ENCODE measurements around the gene KCNN2.
A peak's percentile ranks its signal among the peaks of the same experiment; 100 is the strongest.

The KCNN2 gene

GRCh38 chr5:114361724-114362196, at the start of gene KCNN2:
Gene KCNN2, plus strand, starts transcription at chr5:114362070. Its CDS starts 70 bp downstream, at chr5:114362140.
- DNase-seq: peak; percentile 23 to 93 (median 84)

- DNase-seq: no peak
These were observed 49.2 kb upstream of the KCNN2 start for GRCh38 chr5:114312658-114313057.

GRCh38 chr5:114314061-114314460, 47.8 kb upstream of the KCNN2 start:
- DNase-seq: no peak

GRCh38 chr5:114316167-114316566, 45.7 kb upstream of the KCNN2 start:
- no peak for DNase-seq

GRCh38 chr5:114317751-114318150, 44.1 kb upstream of the KCNN2 start:
- DNase-seq: no peak

- DNase-seq: no peak
These were observed 42.6 kb upstream of the KCNN2 start for GRCh38 chr5:114319236-114319635.

GRCh38 chr5:114319821-114320220, 42.0 kb upstream of the KCNN2 start:
- no peak for DNase-seq

GRCh38 chr5:114324282-114324681, 37.6 kb upstream of the KCNN2 start:
- DNase-seq: no peak

GRCh38 chr5:114325541-114325940, 36.3 kb upstream of the KCNN2 start:
- DNase-seq: no peak

- no peak for DNase-seq
These were observed 34.4 kb upstream of the KCNN2 start for GRCh38 chr5:114327474-114327873.

- DNase-seq: no peak
These were observed 33.9 kb upstream of the KCNN2 start for GRCh38 chr5:114327987-114328386.

GRCh38 chr5:114330916-114331531, 30.8 kb upstream of the KCNN2 start:
- DNase-seq: no peak

GRCh38 chr5:114332493-114332892, 29.4 kb upstream of the KCNN2 start:
- no peak for DNase-seq

GRCh38 chr5:114332925-114333324, 28.9 kb upstream of the KCNN2 start:
- DNase-seq: no peak

GRCh38 chr5:114335391-114335790, 26.5 kb upstream of the KCNN2 start:
- DNase-seq: no peak

- DNase-seq: no peak
These were observed 22.8 kb upstream of the KCNN2 start for GRCh38 chr5:114339108-114339507.

- DNase-seq: no peak
These were observed 15.7 kb upstream of the KCNN2 start for GRCh38 chr5:114346181-114346580.

- peak in 4 of 51 donors; percentile 2 to 18 (median 6) for DNase-seq
These were observed 6.6 kb upstream of the KCNN2 start for GRCh38 chr5:114355086-114355830.

- DNase-seq: no peak
These were observed 3.5 kb upstream of the KCNN2 start for GRCh38 chr5:114358329-114358728.

- no peak for DNase-seq
These were observed 1.5 kb upstream of the KCNN2 start for GRCh38 chr5:114360357-114360756.

GRCh38 chr5:114360816-114361723, 800 bp upstream of the KCNN2 start:
- DNase-seq: peak in 46 of 51 donors; percentile 11 to 75 (median 54)

Data from hypothalamus (tissue), 51 donors.